GM18505 (cell line): ENCODE measurements around the gene SMU1.

Experiments
- ATAC-seq: cut with Tn5 transposase; IDR thresholded peaks from one replicate; pipeline ENCODE4 v1.9.1; 2021; ENCODE audit not compliant: unreplicated experiment
- POLR2A ChIP-seq: IDR thresholded peaks from 4 replicates; pipeline ENCODE4 v1.6.1; 2011; ENCODE audit warnings: borderline replicate concordance; ENCODE audit not compliant: insufficient read depth, insufficient read length; ENCODE audit errors: extremely low read depth

The SMU1 gene

GRCh38 chr9:32992595-32993238 is 83.8 kb downstream of the SMU1 start:
- TF ChIP-seq POLR2A = no peak
- no peak for ATAC-seq

- ATAC-seq = no peak
- TF ChIP-seq POLR2A = no peak
Measured at GRCh38 chr9:32991897-32992594, 84.4 kb downstream of the SMU1 start.
